GM12874 (cell line): ENCODE measurements around the gene ZNF436.

Source experiments
- CTCF ChIP-seq: IDR thresholded peaks from 2 replicates; pipeline ENCODE4 v1.5.1; 2011; ENCODE audit warnings: low read depth, mild to moderate bottlenecking, control low read depth, low read length, moderate library complexity; ENCODE audit not compliant: insufficient read depth

The ZNF436 gene

GRCh38 chr1:23392125-23392855 lies 22.7 kb upstream of the ZNF436 start:
- no peak for TF ChIP-seq CTCF

GRCh38 chr1:23389837-23390321 lies 20.2 kb upstream of the ZNF436 start:
- TF ChIP-seq CTCF, result no peak

GRCh38 chr1:23387494-23387893 lies 17.9 kb upstream of the ZNF436 start:
- TF ChIP-seq CTCF, result no peak

- TF ChIP-seq CTCF, result no peak
Measured at GRCh38 chr1:23385119-23385621, 15.5 kb upstream of the ZNF436 start.

GRCh38 chr1:23384312-23385058 lies 14.8 kb upstream of the ZNF436 start:
- no peak for TF ChIP-seq CTCF

- TF ChIP-seq CTCF, result no peak
Measured at GRCh38 chr1:23383577-23384311, 14.1 kb upstream of the ZNF436 start.
